ENCODE data around the gene ERO1A.
"Not testable (repeated sequence)": the region's sequence is repeated elsewhere in the genome, so short reads cannot be mapped to it uniquely, and the experiment has no call there.

ERO1A gene, protein sequence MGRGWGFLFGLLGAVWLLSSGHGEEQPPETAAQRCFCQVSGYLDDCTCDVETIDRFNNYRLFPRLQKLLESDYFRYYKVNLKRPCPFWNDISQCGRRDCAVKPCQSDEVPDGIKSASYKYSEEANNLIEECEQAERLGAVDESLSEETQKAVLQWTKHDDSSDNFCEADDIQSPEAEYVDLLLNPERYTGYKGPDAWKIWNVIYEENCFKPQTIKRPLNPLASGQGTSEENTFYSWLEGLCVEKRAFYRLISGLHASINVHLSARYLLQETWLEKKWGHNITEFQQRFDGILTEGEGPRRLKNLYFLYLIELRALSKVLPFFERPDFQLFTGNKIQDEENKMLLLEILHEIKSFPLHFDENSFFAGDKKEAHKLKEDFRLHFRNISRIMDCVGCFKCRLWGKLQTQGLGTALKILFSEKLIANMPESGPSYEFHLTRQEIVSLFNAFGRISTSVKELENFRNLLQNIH
- 109 to 129 reads per million in 2 donors for total RNA-seq

DNA sequence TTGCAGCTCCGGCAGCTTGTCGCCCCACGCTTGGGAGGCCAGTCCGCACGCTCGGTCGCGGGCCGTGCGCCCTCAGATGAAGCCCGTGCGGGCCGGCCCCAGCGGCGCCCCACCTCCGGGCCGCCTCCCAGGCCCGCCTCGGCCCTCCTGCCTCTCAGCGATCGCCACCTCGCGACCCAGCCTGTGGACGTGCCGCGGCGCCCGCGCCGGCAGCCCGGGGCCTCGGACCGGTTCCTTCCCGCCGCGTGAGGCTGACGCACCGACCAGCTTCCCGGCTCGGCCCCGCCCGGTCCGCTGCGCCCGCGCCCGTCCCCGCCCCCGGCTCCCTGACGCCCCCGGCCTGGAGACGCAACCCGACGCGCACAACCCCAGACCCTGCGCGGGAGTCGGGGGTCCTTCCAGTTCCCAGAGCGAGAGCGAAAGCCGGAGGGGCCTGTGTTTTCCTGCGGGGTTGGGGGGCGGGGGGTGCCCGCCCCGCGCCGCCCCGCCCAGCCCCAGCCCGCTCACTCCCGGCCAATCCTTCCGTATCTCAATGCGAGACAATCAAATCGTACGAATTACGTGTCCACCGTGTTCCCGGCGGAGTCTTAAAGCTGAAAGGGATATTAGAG lies at the start of gene ERO1A:
ERO1A (minus strand) TSS at position 78 of the 611 bp plus-strand sequence; CDS start at position 1, 77 bp downstream.
- peak; percentile 36 to 73 (median 49) for DNase-seq

DNA sequence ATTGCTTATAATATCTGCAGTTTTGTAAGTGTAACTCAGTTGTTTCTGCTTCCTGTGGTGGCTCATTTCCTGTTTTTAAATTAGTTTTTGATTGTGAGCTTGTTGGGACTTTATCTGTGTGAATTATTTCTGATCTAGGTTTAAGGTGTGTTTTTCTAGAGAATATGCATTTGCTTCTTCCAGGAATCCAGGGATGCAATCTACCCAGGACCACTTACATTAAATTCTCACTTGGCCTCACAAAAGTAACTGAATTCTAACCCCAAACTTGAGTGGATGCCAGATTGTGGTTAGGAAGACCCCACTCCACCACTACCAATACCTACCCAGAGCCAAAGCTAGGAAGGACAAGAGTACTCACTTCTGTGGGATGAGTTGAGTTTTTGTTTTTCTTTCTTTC lies 46.5 kb upstream of the ERO1A start:
- DNase-seq = peak in 2 of 5 experiments; percentile 15 to 68

DNA sequence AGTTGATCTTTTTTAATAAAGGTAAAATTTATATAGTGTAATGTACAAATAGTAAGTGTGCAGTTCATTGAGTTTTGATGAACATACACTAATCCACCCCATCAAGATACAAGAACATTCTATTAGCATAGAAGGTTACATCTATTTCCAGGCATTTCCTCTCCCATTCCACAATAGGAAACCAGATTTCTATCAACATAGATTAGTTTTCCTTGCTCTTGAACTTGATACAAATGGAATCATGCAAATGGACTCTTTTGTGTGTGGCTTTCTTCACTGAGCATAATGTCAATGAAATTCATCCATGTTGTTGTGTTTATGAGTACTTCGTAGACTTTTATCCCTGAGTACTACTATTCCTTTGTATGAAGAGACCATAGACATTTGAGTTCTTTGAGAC lies 45.4 kb upstream of the ERO1A start:
- no peak for DNase-seq

DNA sequence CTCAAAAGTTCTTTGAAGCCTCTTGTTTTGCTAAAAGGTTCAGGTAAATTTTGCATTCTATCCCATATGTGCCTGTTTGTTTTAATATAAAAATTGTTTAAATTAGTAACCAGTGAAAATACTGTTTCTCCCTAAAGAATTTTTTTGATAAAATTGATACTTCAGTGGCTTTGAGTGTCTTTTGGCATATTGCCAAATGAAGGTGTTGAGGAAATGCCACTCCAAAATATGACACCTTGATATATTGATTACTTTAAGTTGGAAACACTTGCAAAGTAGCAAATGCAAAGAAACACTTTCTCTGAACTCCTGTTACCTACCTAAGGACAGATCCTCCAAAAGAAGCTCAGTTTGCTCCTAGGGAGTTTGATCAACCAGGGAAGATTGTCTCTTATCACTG lies 43.1 kb upstream of the ERO1A start:
- no peak for DNase-seq

DNA sequence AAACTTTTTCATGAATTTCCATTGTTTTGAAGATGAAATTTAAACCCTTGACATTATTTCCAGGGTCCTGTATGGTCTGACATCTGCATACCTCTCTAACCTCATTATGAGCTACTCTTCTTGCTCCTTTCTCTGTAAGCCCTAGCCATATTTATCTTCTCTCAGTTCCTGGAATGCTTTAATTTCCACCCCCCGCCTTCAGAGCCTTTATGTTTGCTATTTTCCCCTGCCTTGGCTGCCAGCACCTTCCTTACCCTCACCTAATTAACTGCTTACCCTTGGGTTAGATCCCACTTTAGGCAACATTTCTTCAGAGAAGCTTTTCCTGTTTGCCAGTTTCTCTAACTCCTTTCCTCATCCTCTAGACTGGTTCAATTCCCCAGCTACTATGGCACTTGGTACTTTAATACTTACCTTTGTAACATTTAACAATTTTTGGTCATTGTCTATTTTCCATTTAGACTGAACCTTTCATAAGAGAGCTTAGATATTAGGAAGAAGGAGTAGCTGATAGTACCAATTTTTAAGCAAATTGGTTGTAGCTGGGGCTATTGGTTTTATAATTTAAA lies 40.6 kb upstream of the ERO1A start:
- DNase-seq = no peak

DNA sequence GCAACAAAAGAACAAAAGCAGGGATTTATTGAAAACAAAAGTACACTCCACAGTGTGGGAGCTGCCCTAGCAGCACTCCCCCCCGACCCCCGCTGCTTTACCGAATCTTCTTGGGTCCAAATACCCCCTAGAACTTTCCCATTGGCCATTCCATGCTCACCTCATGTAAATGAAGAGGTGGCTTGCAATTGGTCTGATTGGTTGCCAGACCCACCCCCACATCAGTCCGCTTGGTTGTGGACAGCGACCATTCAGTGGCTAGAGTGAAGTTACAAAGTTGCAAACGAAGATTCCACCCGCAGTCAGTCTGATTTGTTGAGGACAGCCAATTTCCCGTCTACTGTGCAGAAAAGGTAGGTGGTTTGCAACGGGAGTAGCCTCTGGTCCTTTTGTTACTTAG lies 38.5 kb upstream of the ERO1A start:
- no peak for DNase-seq

DNA sequence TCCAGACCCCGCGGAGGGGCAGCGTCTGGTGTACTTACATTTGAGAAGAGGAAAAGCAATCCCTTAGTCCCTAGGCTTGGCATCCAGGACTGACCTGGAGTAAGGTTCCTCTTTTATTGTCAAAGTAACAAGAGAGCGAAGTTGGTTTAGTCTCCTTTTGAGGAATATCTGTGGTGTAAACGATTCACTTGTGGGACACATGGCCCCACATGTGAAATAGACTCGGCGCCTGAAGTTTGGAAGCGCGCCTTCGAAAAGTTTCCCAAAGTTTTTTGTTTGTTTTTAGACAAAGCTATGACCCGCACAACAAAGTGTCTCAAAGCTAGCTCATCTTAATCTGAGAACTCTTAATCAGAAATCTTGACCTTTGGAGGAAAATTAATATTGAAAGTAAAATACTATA lies 35.4 kb upstream of the ERO1A start:
- no peak for DNase-seq

DNA sequence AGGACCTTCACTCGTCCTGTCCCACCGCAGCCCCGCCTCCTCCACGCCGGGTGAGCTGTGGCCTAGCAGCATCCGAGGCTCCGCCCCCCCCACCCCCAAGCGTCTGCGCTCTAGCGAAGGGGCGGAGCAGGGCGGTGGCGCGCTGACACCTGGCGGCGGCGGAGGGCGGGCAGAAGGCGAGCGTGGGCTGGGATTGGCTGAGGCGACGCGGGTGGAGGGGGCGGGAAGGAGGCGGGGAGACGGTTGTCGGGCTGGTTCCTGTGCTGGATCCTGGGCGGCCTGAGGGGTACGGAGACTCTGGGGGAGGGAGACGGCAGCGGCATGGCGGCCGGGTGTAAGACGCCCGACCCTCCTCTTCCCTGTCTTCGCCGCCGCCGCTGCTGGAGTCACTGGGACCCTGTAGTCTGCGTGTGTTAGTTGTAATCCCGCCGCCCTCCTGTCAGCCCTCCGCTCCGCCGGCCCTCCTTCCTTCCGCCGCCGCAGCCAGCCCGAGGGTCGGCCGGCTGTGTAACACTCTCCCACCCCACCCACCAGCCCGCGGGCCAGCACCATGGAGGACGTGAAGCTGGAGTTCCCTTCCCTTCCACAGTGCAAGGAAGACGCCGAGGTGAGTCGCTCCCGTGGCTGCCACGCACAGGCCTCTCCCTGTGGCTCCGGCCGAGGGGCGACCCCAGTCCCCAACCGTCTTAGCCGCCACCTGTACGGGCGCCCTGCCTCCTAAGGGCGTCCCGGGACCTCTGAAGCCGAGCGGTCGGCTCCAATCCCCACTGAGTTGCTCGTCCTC lies 34.8 kb upstream of the ERO1A start, which contains the start of gene STYX:
STYX (plus strand) TSS at position 242 of the 784 bp plus-strand sequence; CDS start at position 551, 309 bp downstream.
- peak; percentile 95 to 98 (median 97) for DNase-seq

DNA sequence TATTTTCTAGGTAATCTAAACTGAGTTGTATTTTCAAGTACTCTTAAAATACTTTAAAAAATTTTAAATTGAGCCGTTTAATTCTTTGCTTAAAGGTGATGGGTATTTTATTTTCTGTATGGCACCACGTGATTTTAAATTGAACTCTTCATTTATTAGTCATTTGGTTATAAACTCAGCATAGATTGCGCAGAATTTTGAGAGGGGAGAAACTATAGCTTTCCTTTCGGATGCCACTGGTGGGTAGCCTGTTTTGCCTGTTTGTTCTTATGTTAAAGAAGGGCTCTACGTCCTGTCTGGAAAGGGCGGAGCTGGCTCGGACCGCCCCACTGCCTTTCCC lies 34.2 kb upstream of the ERO1A start:
- no peak for DNase-seq

DNA sequence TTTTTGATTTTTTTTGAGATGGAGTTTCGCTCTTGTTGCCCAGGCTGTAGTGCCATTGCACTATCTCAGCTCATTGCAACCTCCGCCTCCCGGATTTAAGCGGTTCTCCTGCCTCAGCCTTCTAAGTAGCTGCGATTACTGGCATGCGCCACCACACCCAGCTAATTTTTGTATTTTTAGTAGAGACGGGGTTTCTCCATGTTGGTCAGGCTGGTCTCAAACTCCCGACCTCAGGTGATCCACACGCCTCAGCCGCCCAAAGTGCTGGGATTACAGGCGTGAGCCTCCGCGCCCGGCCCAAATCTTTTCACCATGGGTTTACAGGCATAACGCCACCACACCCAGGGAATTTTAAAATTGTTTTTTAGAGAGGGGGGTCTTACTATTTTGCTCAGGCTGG lies 33.7 kb upstream of the ERO1A start:
- not testable (repeated sequence) for DNase-seq

DNA sequence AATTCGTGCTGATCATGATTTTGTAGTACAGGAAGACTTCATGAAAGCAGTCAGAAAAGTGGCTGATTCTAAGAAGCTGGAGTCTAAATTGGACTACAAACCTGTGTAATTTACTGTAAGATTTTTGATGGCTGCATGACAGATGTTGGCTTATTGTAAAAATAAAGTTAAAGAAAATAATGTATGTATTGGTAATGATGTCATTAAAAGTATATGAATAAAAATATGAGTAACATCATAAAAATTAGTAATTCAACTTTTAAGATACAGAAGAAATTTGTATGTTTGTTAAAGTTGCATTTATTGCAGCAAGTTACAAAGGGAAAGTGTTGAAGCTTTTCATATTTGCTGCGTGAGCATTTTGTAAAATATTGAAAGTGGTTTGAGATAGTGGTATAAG lies 32.2 kb upstream of the ERO1A start:
- not testable (repeated sequence) for DNase-seq

DNA sequence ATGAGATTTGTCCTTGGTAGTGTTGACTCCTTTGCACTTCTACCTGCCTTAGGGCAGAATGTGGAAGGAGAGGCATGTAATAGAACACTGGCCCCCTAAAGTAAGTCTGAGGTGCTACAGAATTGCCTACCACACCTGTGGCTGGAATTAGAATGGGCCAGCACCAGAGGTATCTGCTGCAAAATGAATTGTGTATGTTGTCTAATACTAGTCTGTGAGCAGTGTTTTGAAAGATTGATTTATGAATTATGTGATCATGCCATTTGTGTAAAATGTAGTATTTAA lies 28.9 kb upstream of the ERO1A start:
- DNase-seq = no peak

DNA sequence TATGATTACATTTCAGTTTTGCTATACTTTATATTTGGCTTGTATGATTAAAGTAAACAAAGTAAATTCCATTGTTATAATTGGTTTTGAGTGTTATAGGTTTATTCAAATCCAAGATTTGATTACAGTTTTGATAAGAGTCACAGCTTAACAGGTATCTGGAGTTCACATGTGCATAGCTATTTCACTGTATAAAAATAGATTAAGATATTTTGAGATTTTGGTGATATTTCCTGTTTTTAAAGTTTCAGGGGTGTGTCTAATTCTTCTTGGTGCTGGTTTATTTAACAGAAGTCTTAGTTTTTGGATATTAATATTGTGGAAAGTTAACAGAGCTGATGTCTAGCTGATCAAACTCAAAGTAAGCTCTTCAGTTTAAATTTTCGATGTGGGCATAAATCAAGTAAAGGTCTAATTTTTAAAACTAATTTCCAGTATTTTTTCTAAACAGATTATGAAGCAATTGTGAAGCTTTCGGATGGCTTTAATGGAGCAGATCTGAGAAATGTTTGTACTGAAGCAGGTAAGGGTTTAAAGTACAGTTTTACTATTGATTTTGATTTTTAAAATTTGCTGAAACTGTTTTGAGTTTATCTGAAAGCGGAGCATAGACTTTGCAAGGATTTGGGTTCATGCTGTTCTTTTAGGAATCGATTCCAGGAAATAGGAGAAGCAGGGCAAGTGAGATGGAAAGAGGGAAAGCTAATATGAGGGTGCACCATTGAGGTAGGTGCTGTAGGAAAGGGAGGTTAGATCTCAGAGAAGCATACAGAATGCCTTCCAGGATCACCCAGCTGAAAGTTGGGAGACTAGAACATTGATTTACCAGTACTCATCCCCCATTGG lies 28.4 kb upstream of the ERO1A start:
- DNase-seq = no peak

DNA sequence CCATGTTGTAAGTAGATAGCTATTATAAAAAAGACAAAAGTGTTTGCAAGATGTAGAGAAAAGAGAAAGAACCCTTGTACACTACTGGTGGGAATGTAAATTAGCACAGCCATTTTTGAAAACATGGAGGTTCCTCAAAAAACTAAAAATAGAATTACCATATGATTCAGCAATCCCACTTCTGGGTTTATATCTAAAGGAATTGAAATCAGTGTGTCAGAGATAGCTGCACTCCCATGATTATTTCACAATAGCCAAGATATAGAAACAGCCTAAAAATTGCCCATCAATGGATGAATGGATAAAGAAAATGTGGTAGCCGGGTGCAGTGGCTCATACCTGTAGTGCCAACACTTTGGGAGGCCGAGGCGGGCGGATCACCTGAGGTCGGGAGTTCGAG lies 20.8 kb upstream of the ERO1A start:
- DNase-seq = no peak

DNA sequence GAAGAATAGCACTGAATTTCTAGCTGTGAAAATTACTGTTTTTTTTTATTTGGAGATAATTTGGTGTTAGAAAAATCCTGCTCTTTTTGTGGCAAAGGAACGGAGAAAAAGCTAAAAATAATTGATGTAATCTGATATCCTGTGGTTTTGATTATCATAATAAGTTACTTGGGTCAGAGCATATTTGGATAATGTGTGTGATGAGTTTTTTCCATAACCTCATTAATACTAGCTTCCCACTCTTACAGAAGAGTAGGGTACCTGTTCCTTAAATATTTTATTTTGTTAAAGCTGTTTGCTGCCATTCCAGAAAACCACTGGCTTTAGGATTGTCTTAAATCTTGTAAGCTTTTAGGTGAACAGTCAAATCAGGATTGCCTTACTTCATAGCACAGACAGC lies 16.3 kb upstream of the ERO1A start:
- DNase-seq = no peak

DNA sequence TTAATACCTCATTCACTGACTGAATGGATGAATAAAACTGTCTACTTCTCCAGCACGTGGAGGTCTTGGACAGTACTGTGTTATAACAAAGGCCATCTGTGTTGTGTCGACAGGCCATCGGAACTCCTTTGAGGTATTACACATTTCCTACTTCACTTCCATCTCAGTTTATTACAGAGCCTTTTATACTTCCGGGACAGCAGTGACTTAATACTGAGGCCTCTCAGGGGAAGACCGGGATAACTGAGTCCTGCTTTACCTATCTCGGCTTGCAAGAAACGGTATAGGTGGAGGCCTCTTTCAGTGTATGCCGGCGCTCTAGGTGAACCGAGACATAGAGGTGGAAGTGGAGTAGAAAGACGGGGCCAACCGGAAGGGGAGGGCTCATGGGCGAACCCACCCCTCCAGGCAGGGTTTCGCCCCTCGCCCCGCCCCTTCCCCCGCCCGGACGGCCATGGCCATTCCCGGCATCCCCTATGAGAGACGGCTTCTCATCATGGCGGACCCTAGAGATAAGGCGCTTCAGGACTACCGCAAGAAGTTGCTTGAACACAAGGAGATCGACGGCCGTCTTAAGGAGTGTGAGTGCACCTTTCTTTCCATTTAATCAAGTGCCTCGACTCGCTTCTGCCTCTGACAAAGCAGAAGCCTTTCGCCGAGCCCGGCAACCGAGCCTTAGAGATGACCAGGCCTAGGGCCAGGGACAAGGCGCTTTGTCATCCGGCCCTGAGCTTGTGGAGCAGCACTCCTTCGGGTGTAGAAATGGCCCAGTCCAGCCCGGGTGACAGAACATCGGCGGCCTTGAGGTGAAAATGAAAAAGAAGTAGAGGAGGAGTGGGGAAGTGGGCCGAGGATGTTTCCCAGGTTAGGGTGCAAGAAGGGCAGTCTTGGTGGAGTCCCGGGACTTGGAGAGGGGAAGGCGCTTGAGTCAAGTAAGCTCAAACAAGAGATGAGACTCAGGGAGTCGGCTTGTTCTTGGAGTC lies 11.7 kb upstream of the ERO1A start, which contains the start of gene PSMC6:
PSMC6 (plus strand) TSS at position 477 of the 983 bp plus-strand sequence; CDS start at position 497, 20 bp downstream.
- peak; percentile 83 to 95 (median 93) for DNase-seq

DNA sequence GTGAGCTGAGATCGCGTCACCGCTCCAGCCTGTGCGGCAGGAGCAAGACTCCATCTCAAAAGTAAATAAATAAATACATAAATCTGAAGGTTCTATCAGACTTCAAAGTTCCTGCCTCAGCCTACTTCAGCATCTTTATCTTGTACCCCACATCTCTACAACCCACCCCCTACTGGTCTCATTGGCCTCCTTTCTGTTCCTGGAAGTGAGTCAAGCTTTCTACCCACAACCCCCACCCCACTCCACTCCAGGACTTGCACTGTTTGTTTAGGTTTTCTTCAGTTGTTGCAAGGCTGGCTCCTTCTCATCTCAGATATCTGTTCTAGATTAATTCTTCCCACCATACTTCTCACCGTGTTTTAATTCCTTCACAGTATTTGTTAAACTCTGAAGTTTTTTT lies 10.9 kb upstream of the ERO1A start:
- peak in 3 of 5 experiments; percentile 15 to 87 (median 51) for DNase-seq

DNA sequence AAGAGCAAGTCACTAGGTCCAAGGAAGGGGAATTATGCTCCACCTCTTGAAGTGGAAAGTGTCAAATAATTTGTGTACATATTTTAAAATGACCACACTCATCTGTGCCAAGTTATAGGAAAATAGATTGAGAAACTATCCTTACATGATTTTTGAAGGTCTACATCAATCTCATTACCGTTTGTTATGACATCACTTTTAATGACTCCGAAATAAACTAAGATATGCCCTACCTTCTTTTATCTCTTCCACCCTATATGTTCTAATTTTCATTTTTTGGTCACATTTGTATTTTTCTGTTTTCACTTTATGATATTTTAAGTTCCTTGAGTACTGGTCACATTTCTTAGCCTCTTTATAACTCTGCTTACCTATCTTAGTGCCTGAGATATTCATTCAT lies 8.3 kb upstream of the ERO1A start:
- no peak for DNase-seq

DNA sequence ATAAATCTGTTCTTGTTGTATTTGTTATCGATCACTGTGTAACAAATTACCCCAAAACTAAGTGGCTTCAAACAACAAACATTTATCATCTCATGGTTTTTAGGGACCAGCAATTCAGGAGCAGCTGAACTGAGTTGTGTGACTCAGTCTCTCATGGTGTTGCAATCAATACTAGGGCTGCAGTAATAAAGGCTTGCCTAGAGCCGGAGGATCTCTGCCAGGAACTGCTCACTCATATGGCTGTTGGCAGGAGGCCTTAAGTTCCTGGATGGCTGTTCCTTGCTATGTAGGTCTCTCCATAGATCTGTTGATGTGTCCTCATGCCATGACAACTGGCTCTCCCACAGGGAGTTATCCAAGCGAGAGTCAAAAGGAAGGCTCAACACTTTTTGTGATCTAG lies 7.9 kb upstream of the ERO1A start:
- DNase-seq = no peak

DNA sequence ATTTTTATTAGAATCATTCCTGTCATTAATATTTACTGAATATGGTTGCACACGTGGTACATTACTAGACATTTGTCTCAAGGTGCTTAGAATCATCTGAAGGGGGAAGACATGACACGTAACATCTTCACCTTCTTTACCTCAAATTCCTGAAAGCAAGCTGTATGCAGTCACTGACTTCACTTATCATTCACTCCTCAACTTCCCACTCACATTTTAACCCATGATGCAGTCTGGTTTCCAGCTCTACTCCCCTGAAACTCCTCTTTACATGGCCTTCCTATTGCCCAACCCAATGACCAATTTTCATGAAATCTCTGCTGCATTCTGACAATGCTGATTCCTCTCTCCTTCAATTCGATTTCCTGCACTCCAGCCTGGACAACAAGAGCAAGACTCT lies 5.9 kb upstream of the ERO1A start:
- no peak for DNase-seq

DNA sequence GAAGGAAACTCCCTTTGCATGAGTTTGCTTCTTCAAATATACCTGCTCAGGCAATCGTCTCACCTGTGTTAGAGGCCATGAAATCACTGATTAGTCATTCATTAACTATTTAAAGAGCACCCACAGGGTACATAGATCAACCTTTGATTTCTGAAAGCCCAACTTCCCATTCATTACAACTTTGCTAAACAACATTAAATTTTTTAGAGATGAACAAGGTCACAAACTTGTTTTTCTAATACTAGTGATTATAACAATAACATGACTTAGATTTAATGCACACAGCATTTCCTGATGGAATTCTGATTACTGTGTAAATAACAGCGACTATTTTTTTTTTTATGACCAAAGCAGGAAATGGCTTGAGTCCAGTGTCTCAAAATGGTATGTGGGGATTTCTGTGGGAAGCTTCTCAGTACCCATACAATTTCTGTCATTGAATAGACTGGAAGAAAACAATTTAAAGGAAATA lies 5.4 kb upstream of the ERO1A start:
- no peak for DNase-seq

Data from T-helper 2 cell (primary cell).